Measurements from ENCODE around the gene RABGAP1L. TPM values are rescaled to one million over a fixed set of nuclear protein-coding genes. Genes with fewer than 3 reads are reported as not detected.
A peak's percentile ranks its signal among the peaks of the same experiment; 100 is the strongest.

The RABGAP1L gene
- total and polyA plus RNA-seq, 2 donors from 2014 or later, result 16.2 to 48.5 TPM

- no peak for FAIRE-seq
- TF ChIP-seq CTCF (IDR thresholded peaks at IDR 0.05; ENCODE audit: borderline replicate concordance, extremely low read depth, insufficient read depth), result no peak
- intact Hi-C loops (cut with DNase I), result no loop called here
Observed at GRCh38 chr1:174700775-174701174, 541.5 kb downstream of the RABGAP1L start.

GRCh38 chr1:174701565-174701964, 542.2 kb downstream of the RABGAP1L start:
- H3K9ac ChIP-seq (ENCODE audit: low read length in 3 of 3), result no peak overlapping the region
- H3K36me3 ChIP-seq (ENCODE audit: control insufficient read depth in 2 of 3, insufficient read depth in 3 of 3, low read length in 3 of 3), result no peaks in the 10 kb centered on the region
- H3K4me3 ChIP-seq (ENCODE audit: low read length in 3 of 3), result no peak overlapping the region
- no peaks in the 10 kb centered on the region for H3K4me1 ChIP-seq (ENCODE audit: control insufficient read depth in 2 of 3, insufficient read depth in 2 of 3, low read depth in 1 of 3, low read length in 3 of 3)
- intact Hi-C loops (cut with DNase I), result no loop called here
- H3K27me3 ChIP-seq (ENCODE audit: control insufficient read depth, insufficient read depth, low read length), result no peaks in the 10 kb centered on the region
- FAIRE-seq, result no peak
- no peak overlapping the region for H3K27ac ChIP-seq (ENCODE audit: low read depth in 2 of 2, low read length in 2 of 2)
- no peak for DNase-seq
- no peak for TF ChIP-seq CTCF (IDR thresholded peaks at IDR 0.05; ENCODE audit: borderline replicate concordance, extremely low read depth, insufficient read depth)
- no peaks in the 10 kb centered on the region for H3K9me3 ChIP-seq (ENCODE audit: control insufficient read depth in 2 of 3, insufficient read depth in 1 of 3, low read length in 3 of 3)

More at GRCh38 chr1:174700775-174701174, 541.5 kb downstream of the RABGAP1L start:
- H3K27me3 ChIP-seq (ENCODE audit: control insufficient read depth, insufficient read depth, low read length), result no peaks in the 10 kb centered on the region
- H3K4me1 ChIP-seq (ENCODE audit: control insufficient read depth in 2 of 3, insufficient read depth in 2 of 3, low read depth in 1 of 3, low read length in 3 of 3), result no peaks in the 10 kb centered on the region
- H3K9me3 ChIP-seq (ENCODE audit: control insufficient read depth in 2 of 3, insufficient read depth in 1 of 3, low read length in 3 of 3), result no peaks in the 10 kb centered on the region
- H3K9ac ChIP-seq (ENCODE audit: low read length in 3 of 3), result no peak overlapping the region
- H3K36me3 ChIP-seq (ENCODE audit: control insufficient read depth in 2 of 3, insufficient read depth in 3 of 3, low read length in 3 of 3), result no peaks in the 10 kb centered on the region
- no peak overlapping the region for H3K27ac ChIP-seq (ENCODE audit: low read depth in 2 of 2, low read length in 2 of 2)
- H3K4me3 ChIP-seq (ENCODE audit: low read length in 3 of 3), result no peak overlapping the region
- DNase-seq, result no peak

GRCh38 chr1:174702011-174702410, 542.7 kb downstream of the RABGAP1L start:
- Histone ChIP-seq H3K9ac (ENCODE audit: low read length in 3 of 3) (no peak overlapping the region), H3K9me3 (ENCODE audit: control insufficient read depth in 2 of 3, insufficient read depth in 1 of 3, low read length in 3 of 3) (no peaks in the 10 kb centered on the region), H3K4me1 (ENCODE audit: control insufficient read depth in 2 of 3, insufficient read depth in 2 of 3, low read depth in 1 of 3, low read length in 3 of 3) (no peaks in the 10 kb centered on the region), H3K36me3 (ENCODE audit: control insufficient read depth in 2 of 3, insufficient read depth in 3 of 3, low read length in 3 of 3) (no peaks in the 10 kb centered on the region), H3K27me3 (ENCODE audit: control insufficient read depth, insufficient read depth, low read length) (no peaks in the 10 kb centered on the region), H3K27ac (ENCODE audit: low read depth in 2 of 2, low read length in 2 of 2) (no peak overlapping the region), H3K4me3 (ENCODE audit: low read length in 3 of 3) (no peak overlapping the region)
- DNase-seq (peak in 2 of 5 donors; percentile 28 to 44), FAIRE-seq (no peak)
- intact Hi-C loops (cut with DNase I), result no loop called here
- no peak for TF ChIP-seq CTCF (IDR thresholded peaks at IDR 0.05; ENCODE audit: borderline replicate concordance, extremely low read depth, insufficient read depth)

- FAIRE-seq, result no peak
- Histone ChIP-seq H3K4me3 (ENCODE audit: low read length in 3 of 3) (no peak overlapping the region), H3K4me1 (ENCODE audit: control insufficient read depth in 2 of 3, insufficient read depth in 2 of 3, low read depth in 1 of 3, low read length in 3 of 3) (no peaks in the 10 kb centered on the region), H3K9ac (ENCODE audit: low read length in 3 of 3) (no peak overlapping the region), H3K9me3 (ENCODE audit: control insufficient read depth in 2 of 3, insufficient read depth in 1 of 3, low read length in 3 of 3) (no peaks in the 10 kb centered on the region), H3K27me3 (ENCODE audit: control insufficient read depth, insufficient read depth, low read length) (no peaks in the 10 kb centered on the region), H3K36me3 (ENCODE audit: control insufficient read depth in 2 of 3, insufficient read depth in 3 of 3, low read length in 3 of 3) (no peaks in the 10 kb centered on the region), H3K27ac (ENCODE audit: low read depth in 2 of 2, low read length in 2 of 2) (no peak overlapping the region)
- no peak for DNase-seq
- TF ChIP-seq CTCF (IDR thresholded peaks at IDR 0.05; ENCODE audit: borderline replicate concordance, extremely low read depth, insufficient read depth), result no peak
- intact Hi-C loops (cut with DNase I), result no loop called here
Observed at GRCh38 chr1:174703309-174703708, 544.0 kb downstream of the RABGAP1L start.
